HG03103 (cell line): ENCODE measurements around the gene SYTL3.

Source experiments
- ATAC-seq: cut with Tn5 transposase; IDR thresholded peaks from one replicate; pipeline ENCODE4 v1.9.1; 2021; ENCODE audit warnings: low read depth; ENCODE audit not compliant: unreplicated experiment

SYTL3 gene

DNA sequence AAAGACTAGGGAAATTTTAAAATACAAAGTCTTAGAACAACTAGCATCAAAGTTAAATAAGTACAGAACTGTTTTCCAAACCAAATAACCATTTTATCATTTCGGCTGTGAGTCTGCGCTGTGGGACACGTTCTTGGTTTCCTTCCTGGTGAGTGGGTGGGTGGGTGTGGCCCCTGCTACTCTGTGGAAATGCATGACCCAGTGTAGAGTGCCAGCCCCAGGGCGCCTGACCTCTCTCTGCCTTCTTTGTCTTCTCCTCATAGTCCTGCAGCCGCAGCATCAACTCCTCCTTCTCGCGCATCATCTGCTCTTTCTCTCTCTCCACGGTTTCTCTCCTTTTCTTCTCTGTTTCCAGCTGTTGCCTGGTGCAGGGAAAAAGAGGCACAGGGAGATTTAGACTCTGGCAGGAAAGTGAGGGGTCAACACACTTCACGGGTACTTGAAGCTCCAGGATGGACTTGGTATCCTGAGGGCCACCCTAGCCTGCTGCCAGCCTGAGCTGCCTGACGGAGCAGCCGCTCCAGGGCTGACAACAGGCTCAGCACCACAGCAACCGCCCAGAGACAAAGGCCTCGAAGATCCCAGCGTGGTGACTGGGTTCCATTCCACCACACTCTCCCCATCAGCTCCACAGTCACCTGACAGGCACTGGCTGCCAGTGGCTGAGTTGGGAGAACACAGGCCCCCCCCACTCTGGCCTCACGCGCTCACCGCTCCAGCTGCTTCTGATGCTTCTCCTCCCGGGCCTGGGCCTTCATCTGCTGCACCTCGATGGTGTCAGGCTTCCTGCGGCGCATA lies 120.9 kb downstream of the SYTL3 start:
- no peak for ATAC-seq

DNA sequence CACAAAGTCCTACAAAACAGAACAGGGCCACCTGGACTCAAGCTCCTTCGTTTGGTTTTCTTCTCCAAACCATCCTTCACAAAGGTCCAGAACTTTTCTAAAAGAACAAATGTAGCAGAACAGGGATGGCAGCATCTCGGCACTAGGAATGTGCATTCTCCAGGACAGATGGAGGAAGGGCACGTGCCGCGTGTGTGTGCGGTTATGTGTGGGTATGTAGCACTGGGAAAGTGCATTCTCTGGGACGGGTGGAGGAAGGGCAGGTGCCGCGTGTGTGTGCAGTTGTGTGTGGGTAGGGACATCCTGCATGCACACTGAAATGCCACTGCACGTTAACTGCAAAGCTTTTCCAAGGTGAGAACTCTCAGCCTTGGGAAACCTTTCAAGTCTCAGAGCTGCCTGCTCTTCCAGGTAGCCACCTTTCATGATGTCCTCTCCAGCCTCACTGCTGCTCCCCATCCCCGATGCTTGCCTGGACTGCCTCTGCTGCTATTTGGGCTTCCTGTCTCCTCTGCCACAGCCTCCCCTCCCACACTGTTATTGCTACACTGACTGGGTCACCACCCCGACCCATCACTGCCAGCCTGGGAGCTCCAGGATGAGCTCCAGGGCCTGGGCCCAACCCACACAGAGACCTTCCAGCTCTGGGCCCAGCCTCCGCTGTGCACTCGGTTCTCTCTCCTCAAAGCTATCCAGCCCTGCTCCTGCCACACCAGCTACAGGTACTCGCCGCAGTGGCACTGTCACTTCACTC lies 121.7 kb downstream of the SYTL3 start:
- no peak for ATAC-seq

DNA sequence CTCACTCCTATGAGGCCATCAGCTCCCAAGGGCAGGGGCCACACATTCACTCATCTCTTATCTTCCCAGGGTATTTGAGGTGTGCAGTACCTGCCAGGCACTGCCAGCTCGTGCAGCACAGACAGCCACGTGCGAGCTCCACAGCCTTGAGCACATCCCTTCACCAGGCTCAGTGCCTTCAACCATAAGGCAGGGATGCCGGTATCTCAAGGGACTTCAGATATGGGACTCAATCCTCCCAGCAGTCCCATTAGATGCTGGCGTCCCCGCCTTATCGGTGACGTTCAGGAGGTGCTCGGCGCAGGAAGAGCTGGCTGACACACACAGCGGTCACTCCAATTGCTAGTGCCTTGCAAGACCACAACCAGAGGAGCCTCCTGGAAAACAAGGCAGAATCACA lies 122.3 kb downstream of the SYTL3 start:
- no peak for ATAC-seq

DNA sequence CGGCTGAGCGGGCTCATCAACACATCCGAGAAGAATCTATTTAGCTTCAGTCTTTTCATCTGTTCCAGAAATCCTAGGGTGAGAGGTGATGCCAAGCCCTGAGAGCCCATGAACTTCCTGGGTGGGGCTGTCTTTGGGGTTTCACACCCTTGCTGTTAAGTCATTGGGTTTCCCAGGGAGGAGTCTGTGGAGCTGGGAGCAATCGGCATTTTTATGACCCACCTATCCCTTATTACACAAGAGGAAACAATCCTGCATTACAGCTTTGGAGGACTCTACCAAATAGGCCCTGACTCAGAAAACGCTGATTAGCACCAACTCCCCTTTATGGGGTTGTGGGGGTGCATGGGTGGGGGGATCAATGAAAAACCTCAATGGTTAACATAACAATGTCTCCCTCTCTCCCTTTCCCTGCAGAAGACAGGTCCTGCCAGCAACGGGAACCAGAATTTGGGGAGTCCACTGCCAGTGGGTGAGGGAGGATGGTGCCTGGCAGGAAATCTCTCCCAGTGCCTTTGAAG lies 123.1 kb downstream of the SYTL3 start:
- ATAC-seq: no peak

DNA sequence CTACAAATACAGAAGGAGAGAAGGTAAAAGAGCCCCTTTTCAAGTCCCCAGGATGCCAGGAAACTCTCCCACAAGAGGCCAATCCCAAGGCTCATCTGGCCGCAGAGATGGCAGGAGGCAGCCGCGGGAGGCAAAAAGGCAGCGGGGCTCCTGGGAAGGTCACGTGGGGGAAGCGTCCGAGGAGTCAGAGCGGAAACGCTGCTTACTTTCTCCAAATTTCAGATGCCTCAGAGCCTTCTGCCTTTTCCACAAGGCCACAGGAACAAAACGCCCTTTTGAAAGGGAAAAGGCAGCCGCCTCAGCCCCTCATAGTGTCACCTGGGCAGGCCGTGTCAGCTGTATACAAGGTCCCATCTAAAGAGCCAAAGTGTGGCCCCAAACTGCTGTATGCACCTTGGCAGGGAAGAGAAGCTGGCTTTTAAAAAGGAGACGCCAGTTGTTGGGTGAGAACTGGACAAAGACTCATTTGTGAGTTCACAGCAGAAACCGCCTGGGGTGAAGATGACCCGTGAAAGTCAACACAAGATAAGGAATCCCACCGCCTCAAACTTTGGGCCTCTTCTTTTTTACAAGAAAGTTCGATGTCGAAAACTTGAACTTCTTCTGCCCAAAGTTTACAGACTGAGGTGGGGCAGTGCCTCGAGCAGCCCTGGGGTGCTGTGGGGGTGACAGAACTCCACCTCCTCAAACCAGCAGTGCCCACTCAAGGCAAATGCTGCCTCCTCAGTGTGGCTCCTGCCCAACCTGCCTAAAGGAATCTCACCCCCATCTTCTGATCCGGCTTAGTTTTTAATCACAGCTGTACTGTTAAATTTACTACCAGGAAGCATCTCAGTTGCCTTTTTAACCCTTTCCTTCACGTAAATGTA lies 124.0 kb downstream of the SYTL3 start:
- ATAC-seq: no peak

DNA sequence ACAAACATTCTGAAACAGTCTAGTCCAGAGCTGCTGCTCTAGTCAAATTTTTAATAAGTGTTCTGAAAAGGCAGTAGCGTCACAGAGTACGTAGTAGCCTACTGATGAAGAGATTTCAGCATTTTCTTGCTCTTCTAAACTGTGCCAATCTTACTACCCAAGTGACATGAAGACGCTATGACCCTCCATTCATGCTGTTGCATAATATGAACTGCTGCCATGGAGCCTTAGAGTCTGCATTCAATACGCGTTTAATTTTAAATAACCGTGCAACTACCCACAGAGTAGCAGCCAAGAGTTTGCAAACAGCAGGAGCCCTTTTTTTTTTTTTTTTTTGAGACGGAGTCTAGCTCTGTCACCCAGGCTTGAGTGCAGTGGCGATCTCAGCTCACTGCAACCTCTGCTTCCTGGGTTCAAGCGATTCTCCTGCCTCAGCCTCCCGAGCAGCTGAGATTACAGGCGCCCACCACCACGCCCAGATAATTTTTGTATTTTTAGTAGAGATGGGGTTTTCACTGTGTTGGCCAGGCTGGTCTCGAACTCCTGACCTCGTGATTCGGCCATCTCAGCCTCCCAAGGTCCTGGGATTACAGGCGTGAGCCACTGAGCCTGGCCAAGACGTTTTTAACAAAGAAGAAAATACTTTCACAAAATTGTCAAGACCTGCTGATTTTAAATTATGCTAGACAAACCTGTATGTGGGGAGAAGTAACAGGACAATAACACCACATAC lies 125.0 kb downstream of the SYTL3 start:
- ATAC-seq: no peak

DNA sequence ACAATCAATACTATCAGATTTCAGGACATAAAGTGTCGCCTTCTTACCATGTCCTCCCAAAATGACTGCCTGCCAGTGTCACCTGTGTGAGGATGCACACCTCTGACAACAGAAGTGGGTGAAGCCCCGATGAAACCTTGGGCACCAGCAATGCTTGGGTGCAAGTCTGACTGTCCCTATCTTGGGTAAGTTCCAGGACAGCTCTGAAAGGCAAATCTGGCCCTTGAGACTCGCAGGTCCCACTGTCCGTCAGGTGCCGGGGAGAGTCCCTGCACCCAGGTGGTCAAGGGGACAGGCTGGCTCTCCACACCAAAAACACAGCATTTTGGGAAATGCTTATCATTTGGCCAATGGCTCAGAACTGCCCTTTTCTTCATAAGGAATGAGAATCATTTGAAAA lies 126.0 kb downstream of the SYTL3 start:
- no peak for ATAC-seq

DNA sequence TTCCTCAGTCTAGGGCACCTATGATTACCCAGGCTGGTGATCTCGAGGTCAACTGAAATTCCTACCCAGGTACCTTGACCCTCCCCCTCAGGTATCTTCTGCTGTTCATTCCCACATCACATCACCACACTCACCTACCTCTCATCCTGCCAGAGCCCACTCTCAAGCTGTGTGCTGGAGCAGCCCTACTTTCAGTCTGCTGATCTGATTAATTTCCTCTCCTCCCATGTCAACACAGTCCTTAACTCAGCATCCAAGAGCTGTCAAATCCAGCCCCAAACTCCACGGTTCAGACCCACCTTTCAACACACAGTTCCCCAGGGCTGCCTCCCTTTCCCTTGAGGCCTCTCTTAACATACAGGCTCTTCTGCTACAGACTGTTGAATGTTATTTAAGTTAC lies 126.9 kb downstream of the SYTL3 start:
- no peak for ATAC-seq

DNA sequence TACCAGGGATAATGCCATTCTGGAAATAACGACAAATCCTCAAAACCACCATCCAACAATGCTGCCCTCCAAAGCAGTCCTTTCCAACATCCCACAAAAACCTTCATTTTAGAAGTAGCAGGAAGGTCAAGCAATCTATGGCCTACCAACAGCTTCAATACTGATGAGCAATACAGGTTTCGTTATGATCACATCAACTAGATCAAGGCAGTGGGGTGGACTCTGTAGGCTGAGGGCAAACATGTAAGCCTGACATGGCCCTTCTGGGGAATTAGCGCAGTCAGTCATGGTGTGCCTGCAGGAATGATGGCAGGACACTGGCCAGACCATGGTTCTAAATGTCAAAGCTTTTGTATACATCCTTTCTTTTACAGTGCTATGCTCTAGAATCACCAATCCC lies 127.7 kb downstream of the SYTL3 start:
- ATAC-seq: no peak

DNA sequence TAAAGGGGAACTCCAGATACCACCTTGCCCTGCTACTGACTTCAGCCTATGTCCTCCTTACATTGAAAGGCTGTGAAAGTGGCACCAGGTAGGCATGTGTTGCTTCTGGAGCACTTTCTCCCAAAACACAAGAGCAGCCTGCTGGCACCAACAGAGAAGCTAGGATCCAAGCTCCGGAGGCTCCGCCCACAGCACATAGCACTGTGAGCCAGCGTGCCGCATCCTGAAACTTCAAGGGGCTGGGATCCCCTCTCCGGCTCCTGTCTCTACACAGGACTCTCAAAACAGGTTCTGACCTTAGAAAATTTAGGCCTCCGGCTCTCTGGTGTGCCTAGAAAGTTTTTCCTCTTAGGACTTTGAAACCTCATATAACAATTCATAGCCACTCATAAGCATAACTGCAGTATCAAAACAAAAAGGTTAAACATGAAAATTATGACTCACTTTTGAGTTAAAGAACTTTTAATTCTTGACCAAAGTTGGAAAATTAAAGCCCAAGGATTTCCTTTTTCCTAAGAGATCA lies 128.2 kb downstream of the SYTL3 start:
- no peak for ATAC-seq

DNA sequence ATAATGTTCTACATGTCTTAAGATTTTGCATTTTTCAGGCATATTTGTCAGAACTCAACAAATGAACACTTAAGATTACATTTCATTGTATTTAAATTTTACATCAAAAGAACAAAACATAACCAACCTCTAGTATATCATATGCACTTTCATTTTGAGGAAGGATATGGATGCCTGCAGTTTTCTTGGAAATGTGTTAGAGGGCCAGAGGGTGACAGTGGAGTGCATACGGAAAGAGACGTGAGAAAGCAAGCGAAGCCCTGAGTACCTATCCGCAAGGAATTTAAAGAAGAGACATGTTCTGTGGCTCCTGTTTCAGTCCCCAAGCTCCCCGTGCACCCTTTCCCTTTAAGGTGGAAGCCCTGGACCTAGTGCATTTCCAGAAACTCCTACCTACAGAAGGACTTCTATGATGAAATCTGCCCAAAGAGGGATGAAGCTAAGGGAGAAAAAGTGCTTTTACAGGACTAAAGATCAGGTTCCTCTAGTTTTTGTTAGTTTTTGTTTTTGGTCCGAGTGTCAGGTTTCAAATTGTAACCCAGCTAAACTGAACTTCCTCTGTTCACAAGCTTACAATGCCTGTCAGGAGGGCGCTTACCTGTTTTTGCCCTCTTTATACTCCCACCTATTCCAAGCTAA lies 130.5 kb downstream of the SYTL3 start:
- no peak for ATAC-seq

DNA sequence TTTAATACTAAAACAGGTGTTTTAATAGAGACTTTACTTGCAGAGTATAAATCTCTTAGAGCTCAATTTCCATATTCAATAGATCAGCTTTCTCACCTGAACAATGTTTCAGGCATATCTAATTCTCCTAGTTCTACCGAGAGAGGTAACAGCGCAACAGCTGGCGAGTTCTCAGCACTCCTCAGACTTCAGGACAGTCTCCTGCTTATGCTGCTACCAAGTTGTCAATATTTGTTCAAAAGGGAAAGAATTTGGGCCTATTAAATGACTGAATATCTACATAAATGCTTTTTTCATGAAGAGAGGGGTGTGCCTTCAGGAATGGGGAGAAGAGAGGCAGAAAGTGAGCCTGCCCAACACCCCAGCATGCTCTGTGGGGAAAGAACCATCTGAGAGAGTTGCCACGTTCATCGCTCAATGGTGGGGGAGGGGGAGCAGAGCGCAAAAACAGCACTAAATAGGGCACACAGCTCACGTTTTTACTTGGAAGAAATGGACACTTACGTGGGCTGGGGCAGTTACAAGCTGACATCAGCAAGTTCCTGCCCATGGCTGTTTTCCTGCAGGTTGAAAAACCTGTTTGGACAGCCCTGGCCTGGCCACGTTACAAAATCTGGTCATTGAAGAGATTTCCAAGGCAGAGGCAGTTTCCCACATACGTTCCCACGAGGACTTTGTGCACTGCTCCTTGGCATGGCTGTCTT lies 131.3 kb downstream of the SYTL3 start:
- ATAC-seq: no peak

DNA sequence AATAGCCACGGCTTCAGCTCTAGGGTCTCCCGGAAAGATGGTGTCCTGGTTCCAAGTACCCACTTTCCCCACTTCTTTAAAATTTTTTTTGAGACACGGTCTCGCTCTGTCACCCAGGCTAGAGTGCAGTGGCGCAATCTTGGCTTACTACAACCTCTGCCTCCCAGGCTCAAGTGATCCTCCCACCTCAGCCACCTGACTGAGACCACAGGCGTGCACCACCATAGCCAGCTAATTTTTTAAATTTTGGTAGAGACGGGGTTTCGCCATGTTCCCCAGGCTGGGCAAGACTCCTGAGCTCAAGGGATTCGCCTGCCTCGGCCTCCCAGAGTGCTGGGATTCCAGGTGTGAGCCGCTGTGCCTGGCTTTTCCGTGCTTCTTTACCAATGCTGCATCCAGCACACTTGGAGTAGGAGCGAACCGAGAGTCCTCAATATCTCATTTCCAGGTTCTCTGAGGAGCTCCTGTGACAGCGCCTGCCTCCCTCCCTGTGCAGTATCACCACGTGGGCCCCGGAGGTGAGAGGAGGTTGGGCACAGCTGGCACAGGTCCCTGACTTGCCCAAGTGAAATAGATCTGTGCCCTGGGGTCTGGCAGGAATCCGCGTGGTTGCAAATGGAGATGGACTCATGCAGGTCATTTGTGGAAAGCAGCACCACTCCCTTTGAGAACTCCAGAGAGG lies 132.0 kb downstream of the SYTL3 start:
- ATAC-seq: no peak

DNA sequence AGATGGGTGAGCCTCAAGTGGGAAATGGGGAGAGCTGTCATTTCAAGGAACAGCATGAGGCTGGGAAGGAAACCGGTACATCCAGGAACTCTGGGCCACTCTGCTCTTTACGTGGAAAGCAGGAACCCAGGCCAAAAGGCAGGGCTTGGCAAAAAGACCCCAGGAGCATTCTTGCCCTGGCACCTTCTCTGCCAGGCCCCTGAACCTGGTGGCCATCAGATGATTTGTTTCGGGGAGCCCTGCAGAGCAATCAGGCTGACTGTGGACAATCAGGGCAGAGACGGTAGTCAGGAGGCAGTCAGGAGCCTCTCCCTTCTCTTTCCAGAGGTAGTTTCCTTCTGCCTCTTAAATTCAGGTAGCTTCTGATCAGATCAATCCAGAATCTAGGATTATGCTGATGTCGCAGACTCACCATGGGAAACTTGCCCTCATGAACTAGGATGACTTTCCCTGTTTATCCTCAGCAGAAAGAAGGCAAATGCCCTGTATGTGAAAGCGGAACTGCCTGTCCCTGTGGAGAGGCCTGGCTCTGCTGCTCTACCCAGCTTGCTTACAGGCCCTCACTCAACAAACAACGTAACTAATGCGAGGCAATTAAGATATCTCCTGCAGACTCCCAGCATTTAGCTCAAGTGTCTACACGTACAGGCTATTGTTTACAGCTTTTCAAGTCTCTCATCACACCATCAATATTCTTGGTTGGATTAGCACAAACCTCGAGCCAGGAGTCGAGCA lies 132.7 kb downstream of the SYTL3 start:
- no peak for ATAC-seq

DNA sequence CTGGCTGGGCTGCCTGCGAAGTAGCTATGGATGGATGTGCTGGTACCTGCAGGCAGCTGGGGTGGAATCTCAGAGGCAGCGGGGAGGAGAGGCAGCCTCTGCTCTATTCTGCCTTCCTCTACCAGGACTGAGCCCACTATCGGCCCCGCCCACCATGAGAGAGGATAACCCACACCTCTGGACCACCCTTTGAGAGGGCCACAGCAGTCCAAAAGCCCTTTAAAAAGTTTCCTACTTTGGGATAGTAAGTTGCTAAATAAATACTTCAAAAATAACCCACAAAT lies 133.3 kb downstream of the SYTL3 start:
- ATAC-seq: no peak

DNA sequence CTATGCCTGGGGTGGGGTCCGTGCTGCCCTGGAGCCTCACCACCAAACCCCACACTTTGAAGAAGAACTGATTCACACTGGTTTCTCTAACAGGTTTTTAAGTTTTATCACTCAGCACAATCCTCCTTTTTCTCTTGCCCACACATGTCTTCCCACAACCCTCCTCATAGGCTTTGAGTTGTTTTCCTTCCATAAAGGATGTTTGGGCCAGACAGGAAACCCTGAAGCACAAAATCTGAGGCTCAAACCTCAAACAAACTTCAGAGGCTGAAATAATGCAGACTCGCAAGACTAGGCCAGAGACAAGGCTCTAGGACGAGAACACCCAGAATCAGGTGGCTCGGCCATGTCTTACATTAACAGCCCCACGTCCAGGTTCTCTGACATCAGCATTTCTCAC lies 134.0 kb downstream of the SYTL3 start:
- ATAC-seq: no peak

DNA sequence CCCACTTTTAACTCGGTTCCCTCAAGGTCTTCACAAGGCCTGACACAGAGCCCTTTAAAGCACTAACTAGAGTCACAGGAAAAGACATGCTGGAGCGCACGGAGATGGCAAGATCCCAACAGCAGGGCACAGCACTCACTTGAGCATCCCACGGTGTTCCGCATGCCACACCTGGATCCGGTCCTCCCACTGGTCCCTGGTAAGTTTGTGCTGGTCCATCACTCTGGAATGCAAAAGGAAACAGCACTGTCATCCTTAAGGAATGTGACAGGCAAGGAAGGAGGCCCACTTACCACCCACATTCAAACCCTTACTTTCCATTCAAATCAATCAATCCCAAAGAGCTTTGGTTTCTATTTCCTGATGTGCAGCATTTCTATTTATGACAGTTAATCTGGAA lies 134.7 kb downstream of the SYTL3 start:
- ATAC-seq: no peak

DNA sequence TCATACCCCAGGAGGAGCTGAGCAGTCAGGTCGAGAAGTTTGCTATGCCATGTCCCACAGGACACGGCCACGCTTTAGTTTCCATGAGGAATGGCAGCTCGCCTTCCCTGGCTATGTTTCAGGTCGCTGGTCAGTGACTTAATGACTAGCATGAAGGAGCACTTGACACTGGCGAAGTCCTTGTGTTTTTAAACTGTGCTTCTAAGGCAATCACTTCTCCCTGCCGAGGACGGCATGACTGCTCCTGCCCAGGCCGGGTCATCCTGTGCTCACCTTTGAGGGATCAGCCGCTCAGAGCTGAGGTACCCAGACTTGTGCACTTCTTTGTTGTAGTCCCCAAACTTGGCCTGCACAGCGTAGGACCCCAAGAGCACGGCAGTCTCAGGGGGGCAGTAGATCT lies 135.2 kb downstream of the SYTL3 start:
- ATAC-seq: no peak
